Testis (tissue), 2 donors: ENCODE measurements around the gene CCT7.

ENCODE experiments used
- CTCF ChIP-seq, 3 experiments: fragments of 450-650 bp in 2 of 3; fragments of 200-600 bp in 1 of 3; sonication (generic) in 1 of 3; IDR thresholded peaks; one replicate each; pipeline ENCODE4 v1.5.1; 2016 to 2019; ENCODE audit warnings: antibody characterized with exemption in 3 of 3, mild to moderate bottlenecking in 2 of 3, moderate library complexity in 1 of 3
- POLR2A ChIP-seq: fragments of 450-650 bp; IDR thresholded peaks from one replicate; pipeline ENCODE4 v1.6.1; 2017; ENCODE audit warnings: antibody characterized with exemption, mild to moderate bottlenecking, moderate library complexity

GRCh38 chr2:73291093-73291460 is 57.0 kb downstream of the CCT7 start:
- no peak for TF ChIP-seq CTCF (IDR thresholded peaks at IDR 0.05)
- no peak for TF ChIP-seq POLR2A
